Ovary (tissue), 9 donors: ENCODE measurements around the gene SH3BP4. TPM values are rescaled to one million over a fixed set of nuclear protein-coding genes. Genes with fewer than 3 reads are reported as not detected.

ENCODE experiments used
- DNase-seq, 5 donors: peaks; one replicate each; pipeline ENCODE4 v3.0.0-alpha.2; 2019 to 2020
- H3K27ac ChIP-seq, 2 donors: fragments of 200-600 bp; one replicate each; pipeline versions ENCODE4 v1.5.1 to v1.8.0; 2019 to 2022
- H3K27me3 ChIP-seq: fragments of 200-600 bp; one replicate; pipeline ENCODE4 v1.8.0; 2022
- H3K36me3 ChIP-seq: fragments of 200-600 bp; sonication (generic); one replicate; pipeline ENCODE4 v1.5.1; 2019
- H3K4me1 ChIP-seq: one replicate; pipeline ENCODE4 v1.8.1; 2013; ENCODE audit warnings: mild to moderate bottlenecking, moderate library complexity; ENCODE audit not compliant: insufficient read depth
- H3K4me3 ChIP-seq: fragments of 200-600 bp; sonication (generic); one replicate; pipeline ENCODE4 v1.5.1; 2017
- H3K9me3 ChIP-seq, 2 donors: fragments of 200-600 bp in 1 of 2; sonication (generic) in 1 of 2; one replicate each; pipeline versions ENCODE4 v1.5.1 to v1.8.1; 2013 to 2019; ENCODE audit warnings: mild to moderate bottlenecking in 1 of 2, moderate library complexity in 1 of 2
- EP300 ChIP-seq: sonication (generic); formaldehyde crosslinking; IDR thresholded peaks from one replicate; pipeline ENCODE4 v1.6.1; 2017; ENCODE audit warnings: antibody characterized with exemption
- POLR2A ChIP-seq: fragments of 450-650 bp; IDR thresholded peaks from one replicate; pipeline ENCODE4 v1.6.1; 2017; ENCODE audit warnings: antibody characterized with exemption, mild to moderate bottlenecking, moderate library complexity
- WGBS, 3 donors: extraction: QIAGEN DNeasy Blood & Tissue Kit in 1 of 3; methylation state at CpG; one replicate each; pipeline versions ENCODE4 v1.1.5 to v1.1.7; 2013 to 2017; 5-methylcytosine and 5-hydroxymethylcytosine counted together
- intact Hi-C, 4 donors: fragments of 100-400 bp; cut with DNase I; formaldehyde crosslinking; loops; one replicate each; pipeline versions ENCODE4 v1.11.0 to v1.15.1; 2022 to 2023
- polyA plus RNA-seq, 2 donors: library from polyadenylated mRNA; stranded (reverse); fragments of 200-250 nt in 1 of 2; fragments of 350-450 nt in 1 of 2; fragmentation: Illumina TruSeq in 1 of 2; extraction: RNeasy Lipid Tissue Mini Kit (QIAGEN cat#74804) in 1 of 2; gene quantifications; one replicate each; pipeline ENCODE4 v1.2.3, GENCODE V29; 2013 to 2014
- total RNA-seq, 7 donors: library from RNA; depleted of rRNA in 2 of 7; stranded (reverse); fragments of >200 nt in 2 of 7; fragmentation: NEBNext Ultra II Directional in 3 of 7; extraction: Animal tissue kit (Norgen Biotek cat#: 25700) in 3 of 7; gene quantifications; one replicate each; pipeline versions ENCODE4 v1.1.0 to v1.2.4, GENCODE V29; 2016 to 2023
- TF ChIP-seq, protein P1 (sequence below), 3 donors: fragments of 450-650 bp in 2 of 3; fragments of 200-600 bp in 1 of 3; IDR thresholded peaks; one replicate each; pipeline versions ENCODE4 v1.5.1 to v1.8.0; 2016 to 2022; ENCODE audit warnings: antibody characterized with exemption in 3 of 3, mild to moderate bottlenecking in 1 of 3
- donor health status: DM: no; HTN: no; CAD: no; lungs with moderate emphysema.
- donor health status: DM: no; HTN: no; CAD: no.
- donor health status: Bipolar disorder and iron deficiency.
- donor health status: DM: yes; HTN: yes; CAD: no.
- donor health status: DM: no; HTN: no; CAD: no.
- donor health status: DM: yes; HTN: yes; CAD: no.

The SH3BP4 gene
- total and polyA plus RNA-seq, 9 donors: 20.3 to 44.9 (median 36.9) TPM

DNA sequence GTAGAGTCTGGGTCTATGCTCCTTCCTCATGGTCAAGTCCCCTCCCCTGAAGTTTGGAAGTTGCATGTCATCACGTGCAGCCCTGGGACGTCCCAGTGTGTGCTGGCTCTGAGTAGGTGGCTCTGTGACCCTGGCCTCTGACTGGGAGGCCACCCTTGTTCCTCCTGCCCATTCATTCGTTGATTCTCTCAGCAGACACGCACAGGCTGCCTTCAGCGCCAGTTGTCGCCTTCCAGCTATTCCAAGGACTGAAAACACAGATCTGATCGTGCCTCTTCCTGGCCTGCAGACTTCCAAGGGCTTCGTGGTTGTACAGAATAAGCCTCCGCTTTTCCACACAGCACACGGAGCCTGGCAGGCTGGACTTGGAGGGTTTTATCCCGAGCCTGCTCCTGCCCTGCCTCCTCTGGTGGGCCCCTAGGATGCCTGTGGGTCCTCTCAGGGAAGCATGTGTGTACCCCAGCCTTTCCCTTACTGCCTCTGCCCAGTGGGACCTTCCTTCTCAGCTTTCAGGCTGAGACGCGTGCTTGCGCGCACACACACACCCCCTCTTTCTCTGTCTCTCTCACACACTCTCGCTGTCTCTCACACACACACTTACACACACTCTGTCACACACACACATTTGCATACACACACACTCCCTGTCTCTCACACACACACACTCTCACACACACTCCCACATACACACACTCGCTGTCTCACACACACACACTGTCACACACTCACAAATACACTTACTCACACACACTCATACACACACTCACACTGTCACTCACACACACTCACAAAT is 17.7 kb downstream of the SH3BP4 start:
- intact Hi-C loops: no loop called here
- H3K9me3 ChIP-seq: no peaks in the 10 kb centered on the region

DNA sequence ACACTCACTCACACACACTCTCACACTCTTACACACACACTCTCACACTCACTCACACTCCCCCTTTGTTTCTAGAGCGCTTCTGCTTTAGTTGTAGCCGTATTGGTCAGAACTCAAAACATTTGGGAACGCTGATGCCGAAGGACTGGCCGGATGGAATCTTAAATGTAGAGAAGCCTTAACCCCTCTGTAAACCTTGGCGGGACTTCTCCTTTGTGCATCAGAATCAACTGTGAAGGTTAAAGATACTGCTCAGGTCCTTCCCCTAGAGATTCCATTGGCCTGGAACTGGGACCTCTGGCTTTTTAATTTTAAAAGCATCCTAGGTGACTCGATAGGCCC is 18.3 kb downstream of the SH3BP4 start:
- H3K27ac ChIP-seq: no peak overlapping the region
- H3K27me3 ChIP-seq: no peaks in the 10 kb centered on the region
- H3K9me3 ChIP-seq: no peaks in the 10 kb centered on the region
- no peak for DNase-seq
- 53 to 71% (median 55%) methylated on average over 7 of the region's 7 CpGs for WGBS, 3 donors
- H3K36me3 ChIP-seq: no peaks in the 10 kb centered on the region
- H3K4me1 ChIP-seq: peaks cover 11% of the 10 kb centered on the region
- TF ChIP-seq EP300 (no peak), POLR2A (no peak)
- TF ChIP-seq, protein P1, sequence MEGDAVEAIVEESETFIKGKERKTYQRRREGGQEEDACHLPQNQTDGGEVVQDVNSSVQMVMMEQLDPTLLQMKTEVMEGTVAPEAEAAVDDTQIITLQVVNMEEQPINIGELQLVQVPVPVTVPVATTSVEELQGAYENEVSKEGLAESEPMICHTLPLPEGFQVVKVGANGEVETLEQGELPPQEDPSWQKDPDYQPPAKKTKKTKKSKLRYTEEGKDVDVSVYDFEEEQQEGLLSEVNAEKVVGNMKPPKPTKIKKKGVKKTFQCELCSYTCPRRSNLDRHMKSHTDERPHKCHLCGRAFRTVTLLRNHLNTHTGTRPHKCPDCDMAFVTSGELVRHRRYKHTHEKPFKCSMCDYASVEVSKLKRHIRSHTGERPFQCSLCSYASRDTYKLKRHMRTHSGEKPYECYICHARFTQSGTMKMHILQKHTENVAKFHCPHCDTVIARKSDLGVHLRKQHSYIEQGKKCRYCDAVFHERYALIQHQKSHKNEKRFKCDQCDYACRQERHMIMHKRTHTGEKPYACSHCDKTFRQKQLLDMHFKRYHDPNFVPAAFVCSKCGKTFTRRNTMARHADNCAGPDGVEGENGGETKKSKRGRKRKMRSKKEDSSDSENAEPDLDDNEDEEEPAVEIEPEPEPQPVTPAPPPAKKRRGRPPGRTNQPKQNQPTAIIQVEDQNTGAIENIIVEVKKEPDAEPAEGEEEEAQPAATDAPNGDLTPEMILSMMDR (IDR thresholded peaks at IDR 0.05): no peak
- no peak overlapping the region for H3K4me3 ChIP-seq
- intact Hi-C loops: no loop called here

More for the DNA sequence above, 17.7 kb downstream of the SH3BP4 start:
- no peaks in the 10 kb centered on the region for H3K27me3 ChIP-seq
- no peak for DNase-seq
- whole genome bisulfite sequencing, 3 donors: 67 to 74% (median 72%) methylated on average over 17 of the region's 17 CpGs
- TF ChIP-seq, protein P1 (IDR thresholded peaks at IDR 0.05): no peak
- TF ChIP-seq POLR2A: no peak
- no peak for TF ChIP-seq EP300
- no peaks in the 10 kb centered on the region for H3K36me3 ChIP-seq
- H3K4me1 ChIP-seq: peaks cover 9% of the 10 kb centered on the region
- no peak overlapping the region for H3K4me3 ChIP-seq
- no peak overlapping the region for H3K27ac ChIP-seq

DNA sequence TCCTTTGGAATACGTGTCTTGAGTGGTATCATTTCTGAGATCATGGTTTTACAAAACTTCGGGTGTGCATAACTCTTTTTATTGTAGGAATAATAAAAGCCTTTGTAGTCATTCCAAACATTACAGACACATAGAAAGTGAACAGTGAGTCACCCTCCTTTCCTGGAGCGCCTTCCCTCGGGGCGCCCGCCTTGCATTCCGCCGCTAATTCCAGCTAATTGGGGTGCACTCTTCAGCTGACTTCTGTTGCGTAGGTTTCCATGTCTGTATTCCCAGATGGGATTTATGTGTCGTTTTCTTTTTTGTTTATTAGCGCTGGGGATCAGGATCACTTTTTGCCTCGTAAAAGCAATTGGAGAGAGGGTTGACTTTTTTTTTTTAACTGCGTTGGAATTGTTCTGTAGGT is 18.7 kb downstream of the SH3BP4 start:
- Histone ChIP-seq H3K27ac (no peak overlapping the region), H3K9me3 (no peaks in the 10 kb centered on the region), H3K27me3 (no peaks in the 10 kb centered on the region), H3K4me1 (peaks cover 12% of the 10 kb centered on the region), H3K36me3 (no peaks in the 10 kb centered on the region), H3K4me3 (no peak overlapping the region)
- WGBS, 3 donors: 73 to 90% (median 82%) methylated on average over 13 of the region's 13 CpGs
- DNase-seq: no peak
- intact Hi-C loops: no loop called here
- TF ChIP-seq, protein P1 (IDR thresholded peaks at IDR 0.05): no peak

DNA sequence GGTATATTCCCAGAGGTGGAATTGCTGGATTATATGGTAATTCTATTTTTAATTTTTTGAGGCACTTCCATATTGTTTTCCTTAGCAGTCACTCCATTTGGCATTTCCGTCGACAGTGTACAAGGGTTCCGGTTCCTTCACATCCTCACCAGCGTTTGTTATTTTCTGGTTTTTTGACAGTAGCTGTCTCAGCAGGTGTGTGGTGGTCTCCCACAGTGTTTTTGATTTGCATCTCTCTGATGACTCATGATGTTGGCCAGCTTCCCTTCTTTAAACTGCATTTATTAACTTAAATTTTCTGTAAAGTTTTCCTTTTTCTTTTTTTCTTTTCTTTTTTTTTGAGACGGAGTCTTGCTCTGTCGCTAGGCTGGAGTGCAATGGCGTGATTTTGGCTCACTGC is 19.7 kb downstream of the SH3BP4 start:
- 88 to 99% (median 97%) methylated on average over 7 of the region's 7 CpGs for WGBS, 3 donors
- Histone ChIP-seq H3K27me3 (no peaks in the 10 kb centered on the region), H3K9me3 (no peaks in the 10 kb centered on the region), H3K36me3 (no peaks in the 10 kb centered on the region), H3K27ac (no peak overlapping the region), H3K4me1 (peaks cover 17% of the 10 kb centered on the region), H3K4me3 (no peak overlapping the region)
- TF ChIP-seq EP300 (no peak), POLR2A (no peak)
- TF ChIP-seq, protein P1 (IDR thresholded peaks at IDR 0.05): no peak
- intact Hi-C loops: no loop called here
- no peak for DNase-seq
